Vagina (tissue), 2 donors: ENCODE results near the gene CSF3.

Experiments
- POLR2A ChIP-seq, 2 donors: fragments of 450-650 bp; IDR thresholded peaks; one replicate each; pipeline ENCODE4 v1.6.1; 2017; ENCODE audit warnings: antibody characterized with exemption in 2 of 2, mild to moderate bottlenecking in 2 of 2, moderate library complexity in 2 of 2
- TF ChIP-seq, protein P1 (sequence below), 3 experiments: fragments of 450-650 bp in 2 of 3; fragments of 200-600 bp in 1 of 3; sonication (generic) in 1 of 3; IDR thresholded peaks; one replicate each; pipeline ENCODE4 v1.5.1; 2017 to 2019; ENCODE audit warnings: antibody characterized with exemption in 3 of 3, mild to moderate bottlenecking in 2 of 3, moderate library complexity in 2 of 3

DNA sequence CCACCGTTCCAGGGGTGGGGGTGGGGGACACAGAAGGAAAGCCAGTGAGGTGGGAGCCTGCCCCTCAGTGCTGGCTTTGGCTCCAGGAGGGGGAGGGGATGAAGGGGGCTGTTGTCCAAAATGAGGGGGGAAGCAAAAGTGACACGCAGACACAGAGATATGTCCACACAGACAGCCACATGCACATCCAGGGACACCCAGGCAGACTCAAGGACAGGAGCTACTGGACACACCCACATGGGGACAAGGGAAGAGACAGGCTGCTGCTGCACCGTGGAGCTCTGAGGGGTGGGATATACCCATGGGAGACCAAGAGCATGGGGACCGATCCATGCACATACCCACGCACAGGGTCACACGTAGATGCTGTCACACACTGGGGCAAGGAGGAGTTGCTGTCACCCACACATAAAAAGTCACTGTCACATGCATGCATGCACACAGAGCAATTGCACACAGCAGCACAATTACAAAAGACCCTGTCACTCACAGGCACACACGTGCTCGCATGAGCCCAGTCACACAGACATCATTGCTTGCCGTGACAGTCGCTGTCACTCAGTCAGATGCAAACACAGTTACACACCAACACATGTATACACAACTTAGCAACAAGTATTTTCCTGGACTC, 48.8 kb downstream of the CSF3 start:
- no peak for TF ChIP-seq POLR2A (IDR thresholded peaks at IDR 0.05)
- TF ChIP-seq, protein P1, sequence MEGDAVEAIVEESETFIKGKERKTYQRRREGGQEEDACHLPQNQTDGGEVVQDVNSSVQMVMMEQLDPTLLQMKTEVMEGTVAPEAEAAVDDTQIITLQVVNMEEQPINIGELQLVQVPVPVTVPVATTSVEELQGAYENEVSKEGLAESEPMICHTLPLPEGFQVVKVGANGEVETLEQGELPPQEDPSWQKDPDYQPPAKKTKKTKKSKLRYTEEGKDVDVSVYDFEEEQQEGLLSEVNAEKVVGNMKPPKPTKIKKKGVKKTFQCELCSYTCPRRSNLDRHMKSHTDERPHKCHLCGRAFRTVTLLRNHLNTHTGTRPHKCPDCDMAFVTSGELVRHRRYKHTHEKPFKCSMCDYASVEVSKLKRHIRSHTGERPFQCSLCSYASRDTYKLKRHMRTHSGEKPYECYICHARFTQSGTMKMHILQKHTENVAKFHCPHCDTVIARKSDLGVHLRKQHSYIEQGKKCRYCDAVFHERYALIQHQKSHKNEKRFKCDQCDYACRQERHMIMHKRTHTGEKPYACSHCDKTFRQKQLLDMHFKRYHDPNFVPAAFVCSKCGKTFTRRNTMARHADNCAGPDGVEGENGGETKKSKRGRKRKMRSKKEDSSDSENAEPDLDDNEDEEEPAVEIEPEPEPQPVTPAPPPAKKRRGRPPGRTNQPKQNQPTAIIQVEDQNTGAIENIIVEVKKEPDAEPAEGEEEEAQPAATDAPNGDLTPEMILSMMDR (IDR thresholded peaks at IDR 0.05), result no peak
